Skeletal muscle tissue (tissue), 4 donors: ENCODE results near the gene ITGA11. TPM values are rescaled to one million over a fixed set of nuclear protein-coding genes. Genes with fewer than 3 reads are reported as not detected.

Source experiments
- H3K27ac ChIP-seq: one replicate; pipeline ENCODE4 v1.7.0; 2013; ENCODE audit warnings: mild to moderate bottlenecking, low read depth, low read length, inconsistent platforms
- H3K27me3 ChIP-seq, 3 donors: one replicate each; pipeline ENCODE4 v1.7.0; 2013; ENCODE audit warnings: low read length in 3 of 3; ENCODE audit not compliant: control insufficient read depth in 3 of 3, insufficient read depth in 3 of 3
- H3K36me3 ChIP-seq, 3 donors: one replicate each; pipeline ENCODE4 v1.7.0; 2013; ENCODE audit warnings: low read length in 3 of 3; ENCODE audit not compliant: control insufficient read depth in 3 of 3, insufficient read depth in 3 of 3
- H3K4me1 ChIP-seq, 3 donors: one replicate each; pipeline ENCODE4 v1.7.0; 2013; ENCODE audit warnings: low read length in 3 of 3, mild to moderate bottlenecking in 3 of 3; ENCODE audit not compliant: control insufficient read depth in 3 of 3, insufficient read depth in 3 of 3
- H3K4me3 ChIP-seq, 3 donors: one replicate each; pipeline ENCODE4 v1.7.0; 2013; ENCODE audit warnings: low read length in 3 of 3
- H3K9ac ChIP-seq, 3 donors: one replicate each; pipeline ENCODE4 v1.7.0; 2013; ENCODE audit warnings: low read length in 3 of 3, mild to moderate bottlenecking in 3 of 3, moderate library complexity in 2 of 3, low read depth in 1 of 3
- H3K9me3 ChIP-seq, 3 donors: one replicate each; pipeline ENCODE4 v1.7.0; 2013; ENCODE audit warnings: low read length in 3 of 3; ENCODE audit not compliant: control insufficient read depth in 3 of 3
- total RNA-seq: library from RNA; depleted of rRNA; stranded (reverse); fragments of >200 nt; gene quantifications from one replicate; pipeline ENCODE4 v1.2.3, GENCODE V29; 2014
- donor health status: Osteomylitis.

Gene ITGA11
- total RNA-seq, 1 donor from 2014 or later = 5.7 TPM

- Histone ChIP-seq H3K9me3 (no peaks in the 10 kb centered on the region), H3K36me3 (no peaks in the 10 kb centered on the region), H3K9ac (peak overlapping the region in 1 of 3 donors; percentile 23), H3K27ac (no peak overlapping the region), H3K4me1 (no peaks in the 10 kb centered on the region), H3K27me3 (peaks cover 3 to 16% (median 5%) of the 10 kb centered on the region in 3 donors), H3K4me3 (no peak overlapping the region)
These were observed 46.8 kb downstream of the ITGA11 start for GRCh38 chr15:68385240-68385561.

GRCh38 chr15:68384451-68385239 lies 47.3 kb downstream of the ITGA11 start:
- H3K4me1 ChIP-seq = no peaks in the 10 kb centered on the region
- H3K27ac ChIP-seq = peak overlapping the region; percentile 23
- H3K9ac ChIP-seq = peak overlapping the region in 1 of 3 donors; percentile 23

GRCh38 chr15:68383161-68384074 lies 48.5 kb downstream of the ITGA11 start:
- H3K27me3 ChIP-seq = peaks cover 3 to 14% (median 5%) of the 10 kb centered on the region in 3 donors
- no peak overlapping the region for H3K4me3 ChIP-seq
- H3K36me3 ChIP-seq = no peaks in the 10 kb centered on the region
- no peak overlapping the region for H3K9ac ChIP-seq
- H3K27ac ChIP-seq = no peak overlapping the region
- no peaks in the 10 kb centered on the region for H3K4me1 ChIP-seq
- H3K9me3 ChIP-seq = no peaks in the 10 kb centered on the region

More at GRCh38 chr15:68384451-68385239, 47.3 kb downstream of the ITGA11 start:
- Histone ChIP-seq H3K27me3 (peaks cover 3 to 16% (median 5%) of the 10 kb centered on the region in 3 donors), H3K9me3 (no peaks in the 10 kb centered on the region), H3K36me3 (no peaks in the 10 kb centered on the region), H3K4me3 (no peak overlapping the region)

- Histone ChIP-seq H3K36me3 (no peaks in the 10 kb centered on the region), H3K9me3 (no peaks in the 10 kb centered on the region), H3K27me3 (peaks cover 0 to 9% (median 0%) of the 10 kb centered on the region in 3 donors), H3K27ac (no peak overlapping the region), H3K4me3 (no peak overlapping the region), H3K4me1 (no peaks in the 10 kb centered on the region), H3K9ac (no peak overlapping the region)
These were observed 49.5 kb downstream of the ITGA11 start for GRCh38 chr15:68382286-68383007.

GRCh38 chr15:68380456-68380855 lies 51.5 kb downstream of the ITGA11 start:
- Histone ChIP-seq H3K27ac (no peak overlapping the region), H3K4me3 (no peak overlapping the region), H3K9me3 (no peaks in the 10 kb centered on the region), H3K36me3 (no peaks in the 10 kb centered on the region), H3K9ac (no peak overlapping the region), H3K27me3 (no peaks in the 10 kb centered on the region), H3K4me1 (no peaks in the 10 kb centered on the region)

- Histone ChIP-seq H3K9ac (no peak overlapping the region), H3K4me1 (no peaks in the 10 kb centered on the region), H3K36me3 (no peaks in the 10 kb centered on the region), H3K4me3 (no peak overlapping the region), H3K27me3 (no peaks in the 10 kb centered on the region), H3K9me3 (no peaks in the 10 kb centered on the region), H3K27ac (no peak overlapping the region)
These were observed 52.1 kb downstream of the ITGA11 start for GRCh38 chr15:68379759-68380290.

- Histone ChIP-seq H3K27me3 (no peaks in the 10 kb centered on the region), H3K9me3 (no peaks in the 10 kb centered on the region), H3K27ac (no peak overlapping the region), H3K9ac (no peak overlapping the region), H3K4me1 (no peaks in the 10 kb centered on the region), H3K36me3 (no peaks in the 10 kb centered on the region), H3K4me3 (no peak overlapping the region)
These were observed 52.8 kb downstream of the ITGA11 start for GRCh38 chr15:68379058-68379758.

- no peaks in the 10 kb centered on the region for H3K27me3 ChIP-seq
- H3K4me1 ChIP-seq = no peaks in the 10 kb centered on the region
- no peak overlapping the region for H3K9ac ChIP-seq
- H3K4me3 ChIP-seq = no peak overlapping the region
- H3K27ac ChIP-seq = no peak overlapping the region
- H3K9me3 ChIP-seq = no peaks in the 10 kb centered on the region
- no peaks in the 10 kb centered on the region for H3K36me3 ChIP-seq
These were observed 53.4 kb downstream of the ITGA11 start for GRCh38 chr15:68378595-68378994.

GRCh38 chr15:68377766-68378165 lies 54.2 kb downstream of the ITGA11 start:
- Histone ChIP-seq H3K27ac (no peak overlapping the region), H3K27me3 (no peaks in the 10 kb centered on the region), H3K36me3 (no peaks in the 10 kb centered on the region), H3K4me1 (no peaks in the 10 kb centered on the region), H3K4me3 (no peak overlapping the region), H3K9ac (no peak overlapping the region), H3K9me3 (no peaks in the 10 kb centered on the region)
